Brain pericyte (primary cell): Measurements from ENCODE around the gene CSF2RB.
"Not testable (repeated sequence)": the region's sequence is repeated elsewhere in the genome, so short reads cannot be mapped to it uniquely, and the experiment has no call there.

Source experiments
- DNase-seq: peaks from one replicate; pipeline ENCODE4 v3.0.0-alpha.2; 2012; ENCODE audit warnings: low read depth, low spot score

The CSF2RB gene

GRCh38 chr22:36966851-36967540, 53.6 kb downstream of the CSF2RB start:
- DNase-seq, result no peak

DNA sequence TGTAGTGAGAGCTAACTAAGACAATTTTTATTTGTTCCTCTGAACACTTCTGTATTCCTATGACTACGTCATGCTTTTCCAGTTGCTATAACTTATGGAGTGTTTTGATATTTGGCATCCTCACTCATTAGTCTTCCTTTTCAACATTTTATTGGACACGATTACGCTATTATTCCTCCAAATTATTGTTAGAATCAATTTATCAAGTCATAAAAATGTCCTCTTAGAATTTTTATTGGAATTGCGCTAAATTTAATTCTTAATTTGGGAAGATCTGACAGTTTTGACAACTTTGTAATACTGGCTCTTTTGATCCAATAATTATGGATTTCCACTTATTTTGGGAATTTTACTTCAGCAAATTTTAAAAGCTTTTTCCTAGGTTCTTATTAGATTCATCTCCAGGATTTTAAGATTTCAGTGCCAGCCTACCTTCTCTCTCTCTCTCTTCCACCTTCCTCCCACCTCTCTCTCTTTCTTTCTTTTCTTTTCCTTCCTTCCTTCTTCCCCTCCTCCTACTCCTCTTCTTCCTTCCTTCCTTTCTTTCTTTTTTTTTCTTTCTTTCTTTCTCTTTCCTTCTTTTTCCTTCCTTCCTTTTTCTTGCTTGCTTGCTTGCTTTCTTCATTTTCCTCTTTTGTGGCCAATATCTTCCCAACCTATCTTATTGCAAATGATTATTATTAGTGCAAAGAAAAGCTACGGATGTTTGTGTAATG, 55.0 kb downstream of the CSF2RB start:
- no peak for DNase-seq

DNA sequence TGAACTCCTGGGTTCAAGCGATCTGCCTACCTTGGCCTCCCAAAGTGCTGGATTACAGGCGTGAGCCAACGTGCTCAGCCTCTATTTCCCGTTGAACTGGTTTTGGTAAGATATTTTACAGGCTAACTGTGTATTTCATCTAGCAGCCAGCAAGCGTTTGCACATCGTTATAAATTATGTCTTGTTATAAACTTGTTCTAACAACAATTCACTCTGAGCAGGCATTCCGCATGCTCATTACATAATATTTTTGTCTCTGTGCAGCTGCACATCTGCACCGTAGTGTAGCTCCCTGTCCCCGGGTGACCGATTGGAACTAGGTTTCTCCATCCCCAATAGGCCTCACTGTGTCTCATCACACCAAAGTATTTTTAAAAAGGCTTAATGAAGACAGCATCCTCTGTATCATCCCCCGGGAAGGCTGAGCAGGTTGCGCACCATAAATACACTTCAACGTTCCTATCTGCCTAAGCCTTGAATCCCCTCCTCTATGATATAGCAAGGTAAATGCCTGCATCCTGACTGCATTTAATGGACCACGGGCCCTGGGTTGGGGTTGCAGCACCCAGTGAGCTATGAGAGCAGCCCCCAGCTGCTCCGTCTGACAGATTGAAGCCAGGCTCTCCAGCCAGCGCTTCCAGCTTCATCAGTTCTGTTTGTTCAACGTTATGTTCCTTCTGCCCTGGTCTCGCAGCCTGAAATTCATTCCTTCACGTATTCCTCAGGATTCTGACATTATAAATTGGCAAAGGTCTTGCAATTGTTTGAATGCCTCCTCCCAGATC, 58.1 kb downstream of the CSF2RB start:
- DNase-seq, result no peak

- DNase-seq, result no peak
Measured at GRCh38 chr22:36976606-36977005, 63.2 kb downstream of the CSF2RB start.

GRCh38 chr22:36977401-36977861, 64.0 kb downstream of the CSF2RB start:
- DNase-seq, result no peak

- DNase-seq, result peak; percentile 41
Measured at GRCh38 chr22:36977947-36978660, 64.7 kb downstream of the CSF2RB start.

DNA sequence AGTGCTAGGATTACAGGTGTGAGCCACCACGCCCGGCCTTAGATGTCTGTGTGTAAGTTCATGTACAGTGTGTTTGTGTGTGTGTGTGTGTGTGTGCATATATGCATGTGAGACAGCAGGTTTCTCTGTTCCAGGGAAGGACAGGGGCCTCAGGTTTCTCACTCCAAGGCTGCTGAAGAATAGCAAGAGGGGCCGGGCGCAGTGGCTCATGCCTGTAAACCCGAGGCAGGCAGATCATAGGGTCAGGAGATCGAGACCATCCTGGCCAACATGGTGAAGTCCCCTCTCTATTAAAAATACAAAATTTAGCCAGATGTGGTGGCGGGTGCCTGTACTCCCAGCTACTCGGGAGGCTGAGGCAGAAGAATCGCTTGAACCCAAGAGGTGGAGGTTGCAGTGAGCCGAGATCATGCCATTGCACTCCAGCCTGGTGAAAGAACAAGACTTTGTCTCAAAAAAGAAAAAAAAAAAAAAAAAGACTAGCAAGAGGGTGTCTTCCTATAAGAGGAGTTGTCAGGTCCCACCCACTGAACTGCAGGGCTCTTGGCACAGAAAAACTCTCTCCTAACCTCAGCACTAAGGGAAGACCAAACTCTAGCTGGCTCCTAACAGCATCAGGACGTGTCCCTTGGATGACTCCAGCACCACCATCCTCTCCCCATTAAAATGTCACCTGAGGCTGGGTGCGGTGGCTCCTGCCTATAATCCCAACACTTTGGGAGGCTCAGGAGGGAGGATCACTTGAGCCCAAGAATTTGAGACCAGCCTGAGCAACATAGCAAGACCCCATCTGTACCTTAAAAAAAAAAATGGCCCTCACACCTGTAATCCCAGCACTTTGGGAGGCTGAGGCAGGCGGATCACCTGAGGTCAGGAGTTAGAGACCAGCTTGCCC, 65.8 kb downstream of the CSF2RB start:
- no peak for DNase-seq

DNA sequence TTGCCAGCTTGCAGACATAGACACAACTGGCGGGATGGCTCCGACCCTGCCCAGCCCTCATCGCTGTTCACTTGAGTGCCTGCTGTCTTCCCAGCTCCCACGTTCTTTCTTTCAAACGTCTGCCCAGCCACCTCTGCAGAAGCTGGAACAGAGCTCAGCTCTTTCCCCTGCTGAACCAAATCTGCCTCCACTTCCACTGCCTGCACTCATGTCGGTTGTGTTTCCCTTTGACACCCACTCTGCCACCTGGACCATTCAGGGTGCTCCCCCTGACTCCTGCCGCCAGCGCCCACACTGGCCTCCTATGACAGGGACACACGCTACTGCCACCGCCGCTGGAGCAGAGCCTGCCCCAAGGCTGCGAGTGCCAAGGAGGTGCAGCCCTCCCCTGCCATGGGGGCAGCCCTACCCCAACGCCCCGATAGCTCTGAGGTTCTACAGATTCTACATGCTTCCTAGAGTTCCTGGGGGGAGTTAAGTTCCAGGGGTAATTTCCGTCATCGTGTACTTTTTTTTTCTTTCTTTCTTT, 67.9 kb downstream of the CSF2RB start:
- no peak for DNase-seq

DNA sequence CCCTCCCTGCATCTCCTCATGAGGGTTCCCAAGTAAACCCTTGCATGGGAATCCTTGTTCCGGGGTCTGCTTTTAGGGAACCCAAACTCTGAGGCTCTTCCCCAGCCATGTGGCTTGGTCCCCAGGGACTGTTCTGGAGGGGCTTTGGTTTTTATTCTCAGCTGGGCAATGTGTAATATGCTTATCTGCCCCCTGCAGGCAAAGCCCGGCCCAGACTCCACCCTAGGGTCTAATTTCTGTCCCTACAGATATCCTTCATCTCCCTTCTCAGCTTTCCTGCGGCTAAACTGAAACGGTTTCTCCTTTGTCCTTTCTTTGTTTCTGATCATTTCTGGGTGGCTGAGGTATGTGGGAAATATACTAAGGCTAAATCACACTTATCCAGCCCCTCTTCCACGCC, 68.7 kb downstream of the CSF2RB start:
- DNase-seq, result no peak

DNA sequence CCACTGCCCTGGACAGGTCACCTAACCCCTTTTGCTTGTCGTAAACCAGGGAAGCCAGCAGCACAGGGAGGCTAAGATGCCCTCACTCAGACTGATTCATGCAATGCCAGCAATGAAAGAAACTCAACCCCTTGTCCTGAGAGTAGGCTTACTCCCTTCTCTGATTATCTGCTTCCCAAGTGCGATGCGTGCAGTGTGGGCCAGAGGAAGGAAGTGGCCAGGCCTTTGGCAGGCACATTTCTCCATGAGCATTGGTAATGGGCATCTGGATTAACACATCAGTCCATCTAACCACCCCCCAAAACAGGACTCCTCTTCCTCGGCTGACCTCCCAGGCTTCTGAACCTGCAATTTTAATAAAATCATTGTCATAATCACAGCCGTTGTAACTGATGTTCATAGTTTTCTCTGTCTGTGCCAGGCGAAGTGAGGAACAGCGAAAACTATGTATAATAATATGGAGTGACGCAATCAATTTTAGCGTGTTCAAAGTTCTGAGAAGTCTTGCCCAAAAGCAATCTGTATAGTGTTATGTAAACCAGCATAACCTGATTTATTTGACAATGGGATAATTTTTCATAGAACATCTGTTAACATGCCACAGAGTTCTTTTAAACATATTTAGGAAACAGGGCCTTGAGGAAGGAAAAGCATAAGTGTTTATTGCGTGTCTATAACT, 71.9 kb downstream of the CSF2RB start:
- DNase-seq, result no peak

DNA sequence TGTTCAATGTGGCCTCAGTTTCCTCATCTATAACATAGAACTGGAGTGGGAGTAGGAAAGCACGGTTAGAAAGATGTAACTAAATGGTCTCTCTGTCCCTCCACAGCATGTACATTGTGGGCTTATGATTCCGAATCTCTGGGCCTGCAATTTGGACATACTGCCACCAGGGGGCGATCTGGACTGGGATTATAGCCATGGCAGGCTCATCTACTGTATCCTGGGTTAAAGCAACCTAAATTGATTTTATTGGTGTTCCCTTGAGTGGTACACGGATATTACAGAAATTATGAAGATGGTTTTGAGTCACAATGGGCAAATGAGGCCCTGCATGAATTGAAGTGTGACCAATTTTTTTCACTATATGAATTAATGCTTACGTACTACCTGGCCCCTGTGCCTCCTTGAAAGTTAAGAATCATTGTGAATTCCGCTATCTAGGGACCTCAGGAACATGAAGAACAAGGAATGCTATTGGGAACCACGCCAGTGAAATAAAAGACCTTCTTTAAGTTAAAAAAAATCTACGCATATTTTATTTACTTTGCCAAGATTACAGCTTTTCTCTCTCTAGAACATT, 72.9 kb downstream of the CSF2RB start:
- DNase-seq, result no peak

- DNase-seq, result no peak
Measured at GRCh38 chr22:36988075-36988832, 74.8 kb downstream of the CSF2RB start.

DNA sequence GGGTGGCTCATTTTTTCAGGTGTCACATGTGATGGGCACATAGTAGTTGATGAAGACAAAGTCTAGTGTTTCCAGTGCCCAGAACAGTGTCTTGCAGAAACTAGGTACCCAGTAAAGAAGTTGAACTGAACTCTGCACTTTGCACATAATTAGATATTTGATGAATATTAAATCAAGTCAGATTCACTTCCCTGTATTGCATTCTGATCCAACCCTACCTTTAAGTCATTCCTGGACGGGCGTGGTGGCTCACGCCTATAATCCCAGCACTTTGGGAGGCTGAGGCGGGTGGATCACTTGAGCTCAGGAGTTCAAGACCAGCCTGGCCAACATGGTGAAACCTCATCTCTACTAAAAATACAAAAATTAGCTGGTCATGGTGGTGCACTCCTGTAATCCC, 75.6 kb downstream of the CSF2RB start:
- not testable (repeated sequence) for DNase-seq
